GM21423 (cell line): Measurements from ENCODE around the gene GULP1.
"Not testable (repeated sequence)": the region's sequence is repeated elsewhere in the genome, so short reads cannot be mapped to it uniquely, and the experiment has no call there.

ENCODE experiments used
- ATAC-seq: cut with Tn5 transposase; IDR thresholded peaks from one replicate; pipeline ENCODE4 v1.9.1; 2021; ENCODE audit warnings: mild to moderate bottlenecking, moderate library complexity; ENCODE audit not compliant: unreplicated experiment

GULP1 gene

DNA sequence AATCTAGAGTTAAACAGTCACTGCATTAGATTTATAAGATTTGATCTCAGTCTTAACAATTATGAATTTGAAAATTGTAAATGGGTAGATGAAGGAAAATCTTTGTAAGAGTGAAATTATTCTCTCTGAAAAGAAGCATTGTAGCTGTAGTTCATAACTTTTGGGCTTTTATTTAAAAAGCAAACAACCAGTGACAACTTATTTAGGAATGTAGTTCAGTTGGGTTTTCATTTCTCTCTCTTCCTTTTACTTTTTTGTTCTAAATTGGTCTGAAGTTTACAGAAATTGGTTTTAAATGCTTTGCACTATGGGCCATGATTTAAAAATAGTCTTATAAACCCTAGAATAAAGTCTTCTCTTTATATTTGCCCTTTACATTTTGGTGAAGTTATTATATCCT is 296.6 kb downstream of the GULP1 start:
- ATAC-seq, result no peak

DNA sequence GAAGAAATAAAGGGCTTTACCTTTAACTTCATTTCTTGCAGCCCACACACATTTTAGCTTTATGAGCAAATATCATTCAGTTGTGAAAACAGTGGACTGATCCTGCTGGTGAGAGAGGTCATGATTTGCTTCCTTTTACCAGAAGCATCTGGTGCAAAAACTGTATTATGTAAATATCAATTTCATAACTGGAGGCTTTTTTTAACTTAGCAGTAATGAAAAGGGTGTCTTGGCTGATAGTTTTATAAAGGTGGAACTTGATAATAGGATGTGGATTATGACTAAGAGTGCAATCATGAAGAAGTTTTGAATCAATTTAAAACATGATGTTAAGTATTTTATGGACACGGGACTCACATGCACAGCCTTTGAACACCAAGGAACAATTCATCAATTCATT is 304.4 kb downstream of the GULP1 start:
- ATAC-seq, result no peak

DNA sequence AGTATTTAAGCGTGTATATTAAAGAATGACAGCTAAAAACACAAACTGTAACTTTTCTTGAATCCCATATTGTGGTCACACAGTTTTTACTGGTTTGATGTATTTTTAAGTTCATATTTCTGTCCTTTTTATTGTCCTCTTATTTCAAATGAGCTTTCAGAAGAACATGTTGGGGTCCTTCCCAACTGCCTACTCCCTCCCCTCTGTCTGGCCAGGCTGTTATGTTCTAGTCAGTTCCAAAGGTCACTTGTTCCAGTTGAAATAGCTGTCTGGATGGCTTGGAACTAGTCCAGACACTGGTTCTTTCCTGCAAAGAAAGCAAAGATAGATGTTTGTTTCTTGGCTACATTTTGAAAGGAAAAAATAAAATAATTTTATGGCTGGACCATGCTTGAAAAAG is 306.9 kb downstream of the GULP1 start:
- ATAC-seq, result no peak

DNA sequence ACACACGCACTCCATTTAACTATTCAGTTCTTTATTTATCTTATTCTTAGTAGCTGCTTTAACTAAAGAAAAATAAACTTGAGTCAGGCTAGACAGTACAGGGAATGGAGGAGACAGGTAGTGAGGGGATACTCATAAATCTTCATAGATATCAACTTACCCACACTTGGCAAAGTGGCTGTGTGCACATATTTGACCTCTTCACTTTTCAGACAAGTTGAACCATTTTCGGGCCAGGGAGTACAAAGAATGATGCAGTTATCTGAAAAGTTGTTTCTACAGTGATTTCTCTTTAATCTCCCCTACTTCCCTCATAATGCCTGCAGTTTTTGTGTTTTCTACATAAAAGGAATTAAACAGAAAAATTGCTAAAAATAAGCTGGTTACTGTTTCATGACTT is 307.5 kb downstream of the GULP1 start:
- ATAC-seq, result no peak

DNA sequence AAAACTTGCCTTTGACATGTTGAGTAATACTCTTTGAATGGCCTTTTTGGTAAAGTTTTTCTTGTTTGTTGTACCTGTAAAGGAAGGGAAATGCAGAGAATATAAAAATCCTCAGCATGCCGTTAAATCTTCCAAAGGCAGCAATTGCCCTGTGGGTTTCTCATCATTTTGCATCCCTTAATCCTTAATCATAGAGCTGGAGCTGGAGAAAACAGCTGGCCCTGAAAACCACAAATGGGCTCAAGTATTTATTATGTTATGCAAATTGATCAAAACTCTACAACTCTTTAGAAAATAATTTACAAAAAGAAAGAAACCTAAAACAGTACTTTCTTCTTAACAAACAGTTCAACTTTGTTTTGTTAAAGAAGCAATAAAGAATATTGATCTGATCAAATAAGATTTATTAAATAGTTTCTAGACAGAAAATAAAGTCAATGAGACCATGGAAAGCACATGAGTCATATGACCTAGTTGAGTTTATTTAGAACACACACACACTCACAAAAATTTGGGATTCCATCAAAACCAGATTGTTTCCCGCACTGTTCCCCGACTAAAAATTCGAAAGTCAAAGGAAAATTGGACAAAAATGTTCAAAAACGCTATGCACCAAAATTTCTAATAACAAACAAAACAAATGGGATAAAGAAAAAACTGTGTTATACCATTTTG is 309.0 kb downstream of the GULP1 start:
- no peak for ATAC-seq

DNA sequence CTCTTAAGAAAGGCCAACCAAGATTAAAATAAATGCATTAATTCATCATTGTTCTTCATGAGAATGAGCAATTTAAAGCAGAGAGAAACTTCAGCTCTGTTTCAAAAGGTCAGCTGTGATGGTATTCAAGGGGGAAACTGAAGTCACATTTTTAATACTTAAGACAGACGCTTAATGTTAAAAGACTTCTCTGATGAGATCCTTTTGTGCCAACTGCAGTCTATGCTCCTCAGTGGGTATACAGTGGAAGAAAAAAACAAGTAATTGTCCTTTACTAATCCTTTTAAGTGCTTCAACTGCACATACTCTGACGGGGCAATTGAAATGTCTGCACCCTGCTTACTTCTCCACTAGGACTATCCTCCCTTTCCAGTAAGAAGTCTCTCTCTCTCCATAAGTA is 309.7 kb downstream of the GULP1 start:
- ATAC-seq, result no peak

DNA sequence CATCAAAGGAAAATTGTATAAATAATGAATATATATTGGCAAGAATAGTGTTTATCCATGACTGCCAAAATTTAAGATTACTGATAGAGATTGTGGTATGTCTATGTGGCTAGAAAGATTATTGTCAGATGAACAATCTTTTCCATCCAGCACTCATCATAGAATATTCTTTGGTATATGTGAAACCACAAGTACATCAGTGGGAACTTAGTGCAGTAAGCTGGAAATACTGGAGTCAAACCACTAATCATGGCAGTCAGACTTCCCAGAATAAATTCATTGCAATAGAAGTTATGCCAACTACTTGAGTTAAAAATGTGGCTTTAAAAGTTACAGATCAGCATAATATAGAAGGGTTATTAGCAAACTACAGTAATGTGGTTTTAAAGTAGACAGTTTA is 310.3 kb downstream of the GULP1 start:
- no peak for ATAC-seq

DNA sequence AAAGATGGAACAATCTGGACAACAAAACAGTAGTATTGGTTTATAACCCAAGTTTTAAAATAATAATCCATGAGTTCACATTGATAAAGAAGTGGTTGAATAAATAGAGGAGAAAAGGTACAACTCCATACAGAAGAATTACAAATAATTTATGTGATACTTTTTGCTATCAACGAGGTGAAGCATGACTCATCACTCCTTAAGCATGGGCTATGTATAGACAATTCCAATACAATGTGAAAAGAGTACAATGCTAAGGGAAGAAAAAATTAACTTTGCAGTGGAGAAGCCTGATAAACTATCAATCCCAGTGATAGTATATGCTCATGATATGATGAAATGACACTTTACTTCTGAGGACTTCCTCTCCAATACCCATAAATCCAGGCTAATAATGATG is 312.9 kb downstream of the GULP1 start:
- no peak for ATAC-seq

DNA sequence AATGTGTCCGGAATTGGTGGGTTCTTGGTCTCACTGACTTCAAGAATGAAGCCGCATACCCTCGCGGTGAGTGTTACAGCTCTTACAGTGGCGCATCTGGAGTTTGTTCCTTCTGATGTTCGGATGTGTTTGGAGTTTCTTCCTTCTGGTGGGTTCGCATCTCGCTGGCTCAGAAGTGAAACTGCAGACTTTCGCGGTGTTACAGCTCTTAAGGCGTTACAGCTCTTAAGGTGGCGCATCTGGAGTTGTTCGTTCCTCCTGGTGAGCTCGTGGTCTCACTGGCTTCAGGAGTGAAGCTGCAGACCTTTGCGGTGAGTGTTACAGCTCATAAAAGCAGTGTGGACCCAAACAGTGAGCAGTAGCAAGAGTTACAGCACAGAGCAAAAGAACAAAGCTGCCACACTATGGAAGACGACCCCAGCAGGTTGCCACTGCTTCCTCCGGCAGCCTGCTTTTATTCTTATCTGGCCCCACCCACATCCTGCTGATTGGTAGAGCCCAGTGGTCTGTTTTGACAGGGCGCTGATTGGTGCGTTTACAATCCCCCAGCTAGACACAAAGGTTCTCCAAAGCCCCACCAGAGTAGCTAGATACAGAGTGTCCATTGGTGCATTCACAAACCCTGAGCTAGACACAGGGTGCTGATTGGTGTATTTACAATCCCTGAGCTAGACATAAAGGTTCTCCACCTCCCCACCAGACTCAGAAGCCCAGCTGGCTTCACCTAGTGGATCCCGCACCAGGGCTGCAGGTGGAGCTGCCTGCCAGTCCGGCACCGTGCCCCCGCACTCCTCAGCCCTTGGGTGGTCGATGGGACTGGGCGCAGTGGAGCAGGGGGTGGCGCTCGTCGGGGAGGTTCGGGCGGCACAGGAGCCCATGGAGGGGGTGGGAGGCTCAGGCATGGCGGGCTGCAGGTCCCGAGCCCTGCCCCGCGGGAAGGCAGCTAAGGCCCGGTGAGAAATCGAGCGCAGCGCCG is 314.2 kb downstream of the GULP1 start:
- ATAC-seq, result not testable (repeated sequence)

DNA sequence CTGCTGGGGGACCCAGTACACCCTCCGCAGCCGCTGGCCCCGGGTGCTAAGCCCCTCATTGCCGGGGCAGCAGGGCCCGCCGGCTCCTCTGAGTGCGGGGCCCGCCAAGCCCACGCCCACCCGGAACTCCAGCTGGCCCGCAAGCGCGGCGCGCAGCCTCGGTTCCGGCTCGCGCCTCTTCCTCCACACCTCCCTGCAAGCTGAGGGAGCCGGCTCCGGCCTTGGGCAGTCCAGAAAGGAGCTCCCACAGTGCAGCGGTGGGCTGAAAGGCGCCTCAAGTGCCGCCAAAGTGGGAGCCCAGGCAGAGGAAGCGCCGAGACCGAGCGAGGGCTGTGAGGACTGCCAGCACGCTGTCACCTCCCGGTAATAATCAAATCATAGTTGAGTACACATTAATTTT is 314.9 kb downstream of the GULP1 start:
- not testable (repeated sequence) for ATAC-seq

DNA sequence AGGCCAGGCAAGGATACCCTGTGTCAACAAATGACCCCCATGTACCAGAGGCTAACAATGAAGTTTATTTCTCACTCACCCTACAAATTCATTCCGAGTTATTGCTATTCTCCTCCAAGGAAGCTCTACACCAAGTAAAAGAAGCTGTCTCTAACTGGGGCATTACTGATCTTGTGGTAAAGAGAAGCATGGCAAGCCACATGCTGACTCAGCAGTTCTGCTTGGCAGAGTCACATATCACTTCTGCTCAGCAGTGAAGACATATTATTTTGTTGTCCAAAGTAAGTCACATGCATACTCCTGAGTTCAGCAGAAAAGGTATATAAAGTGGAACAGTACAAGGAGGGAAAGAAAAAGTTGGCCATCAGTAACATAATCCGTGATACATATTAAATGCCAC is 315.8 kb downstream of the GULP1 start:
- ATAC-seq, result no peak

DNA sequence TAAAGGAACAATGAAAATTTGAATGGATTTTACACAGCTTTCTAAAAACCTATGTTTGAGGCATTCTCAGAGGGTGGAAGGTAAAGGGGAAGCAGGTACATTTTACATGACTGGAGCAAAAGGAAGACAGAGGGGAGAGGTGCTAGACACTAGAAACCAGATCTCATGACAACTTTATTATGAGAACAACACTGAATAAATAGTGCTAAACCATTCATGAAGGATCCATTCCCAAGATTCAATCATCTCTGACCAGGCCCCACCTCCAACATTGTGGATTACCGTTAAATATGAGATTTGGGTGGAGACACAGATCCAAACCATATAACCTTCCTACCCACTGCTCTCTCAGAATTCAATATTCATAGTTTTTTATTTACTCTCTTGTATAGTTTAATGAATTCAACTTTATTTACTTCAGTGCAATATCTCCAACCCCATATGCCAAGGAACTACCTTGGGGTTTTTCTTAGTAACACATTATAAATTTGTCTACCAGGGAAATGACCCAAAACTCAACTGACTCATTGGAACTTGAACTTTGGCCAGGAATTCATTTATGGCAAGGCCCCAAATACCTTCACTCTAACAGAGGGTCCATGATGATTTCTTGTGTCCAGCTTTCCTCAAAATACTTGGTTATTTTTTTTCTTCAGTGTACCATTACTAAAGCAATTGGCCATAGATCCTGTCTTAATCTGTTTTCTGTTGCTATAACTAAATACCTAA is 317.8 kb downstream of the GULP1 start:
- no peak for ATAC-seq

DNA sequence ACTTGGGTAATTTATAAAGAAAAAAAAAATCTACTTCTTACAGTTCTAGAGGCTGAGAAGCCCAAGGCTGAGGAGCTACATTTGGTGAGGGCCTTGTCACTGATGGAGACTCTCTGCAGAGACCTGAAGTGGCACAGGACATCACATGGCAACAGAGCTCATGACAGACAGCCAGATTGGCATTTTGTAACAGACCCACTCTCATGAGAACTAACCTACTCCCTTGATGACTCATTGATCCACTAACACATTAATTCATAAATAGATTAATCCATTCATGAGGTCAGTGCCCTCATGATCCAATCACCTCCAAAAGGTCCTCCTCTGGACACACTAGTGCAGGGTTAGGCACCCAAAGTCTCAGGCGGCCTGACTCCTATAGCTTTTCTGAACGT is 318.4 kb downstream of the GULP1 start:
- ATAC-seq, result no peak

DNA sequence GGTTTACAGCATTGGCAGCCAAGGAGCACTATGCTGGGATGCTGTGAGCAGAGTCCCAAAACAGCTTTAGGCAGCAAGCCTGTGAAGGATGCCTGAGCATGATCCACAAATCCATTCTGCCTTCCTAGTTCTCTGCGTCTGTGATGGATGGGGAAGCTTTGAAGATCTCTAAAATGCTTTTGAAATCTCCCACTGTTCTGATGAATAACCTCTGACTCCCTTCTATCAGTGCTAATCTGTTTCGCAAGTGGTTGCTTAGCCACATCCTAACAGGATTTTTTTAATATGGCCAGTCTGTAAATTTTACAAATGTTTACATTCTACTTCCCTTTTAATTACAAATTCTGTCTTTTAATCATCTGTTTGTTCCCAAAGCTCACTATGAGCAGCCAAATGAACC is 319.2 kb downstream of the GULP1 start:
- ATAC-seq, result no peak

DNA sequence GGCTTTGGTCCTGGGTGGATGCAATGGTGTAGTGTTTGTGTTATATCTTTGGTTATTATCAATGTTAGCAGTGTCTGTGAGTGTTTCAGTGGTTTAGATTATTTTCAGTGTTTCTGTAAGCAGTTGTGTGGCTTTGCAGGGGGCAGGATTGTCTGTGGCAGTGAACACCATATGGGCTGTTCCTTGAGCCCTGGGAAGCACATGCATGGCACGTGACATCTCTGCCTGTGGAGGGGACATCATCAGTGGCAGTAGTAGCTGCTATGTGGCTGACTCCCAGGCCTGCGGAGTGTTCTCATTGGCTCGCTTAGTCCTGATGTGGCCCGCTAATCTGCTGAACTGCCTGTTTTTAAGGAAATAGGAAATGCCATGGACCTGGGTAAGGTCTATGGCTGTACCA is 327.5 kb downstream of the GULP1 start:
- ATAC-seq, result no peak

DNA sequence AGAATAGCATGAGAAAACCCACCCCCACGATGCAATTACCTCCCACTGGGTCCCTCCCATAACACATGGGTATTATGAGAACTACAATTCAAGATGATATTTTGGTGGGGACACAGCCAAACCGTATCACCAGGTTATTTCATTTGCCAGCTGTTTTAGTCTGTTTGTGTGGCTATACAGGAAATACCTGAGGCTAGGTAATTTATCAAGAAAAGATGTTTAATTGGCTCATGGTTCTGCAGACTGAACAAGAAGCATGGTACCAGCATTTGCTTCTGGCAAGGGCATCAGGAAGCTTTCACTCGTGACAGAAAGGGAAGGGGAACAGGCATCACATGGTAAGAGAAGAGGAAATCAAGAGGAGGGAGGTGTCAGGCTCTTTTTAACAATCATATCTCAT is 329.2 kb downstream of the GULP1 start:
- no peak for ATAC-seq

DNA sequence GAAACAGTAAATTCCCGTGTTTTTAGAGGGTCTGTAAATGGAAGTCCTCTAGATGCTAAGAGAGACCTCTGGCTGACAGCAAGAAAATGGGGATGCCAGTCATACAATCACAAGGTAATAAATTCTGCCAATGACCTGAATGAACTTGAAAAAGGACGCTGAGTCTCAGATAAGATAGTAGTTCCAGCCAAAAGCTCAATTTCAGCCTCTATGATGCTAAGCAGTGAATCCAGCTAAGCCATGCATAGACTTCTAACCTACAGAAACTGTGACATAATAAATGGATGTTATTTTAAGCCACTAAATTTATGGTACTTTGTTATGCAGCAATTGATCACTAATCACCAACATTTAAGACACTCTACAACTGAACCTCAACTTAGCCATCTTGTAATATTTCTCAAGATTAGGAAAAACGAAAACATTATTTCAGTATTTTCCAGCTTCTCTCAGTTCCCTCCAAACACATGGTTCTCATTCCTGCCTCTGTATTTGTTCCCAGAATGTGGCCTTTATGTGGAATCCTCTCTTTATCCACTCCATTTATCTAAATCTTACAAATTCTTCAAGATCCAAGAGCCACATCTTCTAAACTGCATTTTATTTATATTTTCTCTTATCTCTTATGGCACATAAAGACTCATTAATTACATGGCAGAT is 331.1 kb downstream of the GULP1 start:
- ATAC-seq, result no peak

DNA sequence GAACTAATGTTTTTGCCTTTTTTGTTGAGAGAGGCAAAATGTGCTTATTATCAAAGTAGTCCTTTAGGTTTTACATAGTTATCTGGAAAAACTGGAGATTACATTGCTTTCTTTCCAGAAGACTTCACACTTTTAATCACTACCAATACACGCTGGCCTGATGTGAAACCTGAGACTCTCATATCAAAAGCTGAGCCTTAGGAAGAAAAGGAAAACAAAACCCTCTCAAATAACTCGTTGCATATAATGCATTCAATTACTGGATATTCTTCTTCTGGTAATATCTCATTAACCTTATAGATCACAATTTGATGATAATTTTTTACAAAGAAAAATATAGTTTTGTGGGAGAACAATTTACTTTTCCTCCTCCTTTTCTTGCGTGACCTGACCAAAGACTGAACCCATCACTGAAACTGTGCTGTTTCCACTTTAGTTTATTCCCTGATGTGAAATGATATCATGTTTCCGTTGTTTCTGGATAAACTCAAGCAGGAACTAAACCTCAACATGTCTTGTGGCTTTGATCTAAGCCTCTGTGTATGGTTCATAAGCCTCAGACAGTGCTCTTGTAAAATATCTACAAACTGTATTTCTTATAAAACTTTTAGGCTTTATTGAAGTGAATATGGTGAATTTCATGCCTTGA is 332.4 kb downstream of the GULP1 start:
- ATAC-seq, result no peak

DNA sequence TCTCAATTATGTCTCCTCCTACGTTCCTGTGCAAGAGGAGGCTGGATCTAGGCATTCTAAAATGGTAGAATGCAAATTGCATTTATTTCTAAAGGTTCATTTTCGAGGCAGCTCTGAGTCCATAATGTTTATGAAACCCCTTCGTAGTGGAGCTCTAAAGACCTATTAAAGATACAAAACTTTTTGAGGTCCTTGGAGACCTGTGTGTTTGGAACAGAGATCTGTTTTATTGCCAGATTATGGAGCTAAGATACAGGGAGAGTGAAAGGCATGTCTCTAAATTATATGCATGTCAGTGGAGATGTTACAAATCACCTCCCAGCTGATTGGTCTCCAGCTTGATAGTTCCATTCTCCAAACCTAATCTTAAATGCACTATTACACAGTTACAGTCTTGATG is 335.8 kb downstream of the GULP1 start:
- no peak for ATAC-seq

DNA sequence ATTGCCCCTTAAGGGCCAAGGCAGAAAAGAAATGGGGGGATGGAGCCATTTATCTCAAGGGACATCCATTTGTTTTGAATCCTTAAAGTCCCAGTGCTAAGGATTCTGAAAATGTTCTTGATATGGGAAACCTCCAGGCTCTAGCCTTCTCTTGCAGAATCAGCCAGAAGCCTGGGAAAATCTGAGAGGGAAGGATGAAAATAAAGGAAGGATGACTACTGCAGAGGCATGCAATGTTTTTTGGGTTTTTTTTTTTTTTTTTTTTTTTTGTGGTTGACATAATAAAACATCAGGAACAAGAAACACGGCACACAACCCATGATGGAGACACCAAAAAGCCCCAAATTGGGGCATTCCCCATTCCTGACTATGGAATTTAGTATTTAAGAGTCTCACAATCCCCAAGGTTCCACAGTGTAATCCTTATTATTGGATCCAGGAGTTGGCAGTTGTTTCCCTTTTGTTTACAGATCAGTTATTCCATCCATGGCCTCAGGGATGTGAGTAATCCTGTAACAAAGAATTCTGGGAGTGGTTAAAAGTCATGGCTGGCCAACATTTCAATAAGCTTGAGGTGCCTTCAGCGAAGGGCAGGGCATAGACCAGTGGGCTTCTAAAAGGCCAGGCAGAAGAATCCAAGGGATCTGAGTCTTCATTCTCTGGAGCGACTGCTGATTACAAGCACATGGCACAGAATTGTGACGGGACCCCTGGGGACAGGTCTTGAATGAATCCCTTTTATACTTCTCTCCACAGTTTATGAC is 337.5 kb downstream of the GULP1 start:
- no peak for ATAC-seq
